ENCODE measurements around the gene SLC39A9.

The SLC39A9 gene

GRCh38 chr14:69451941-69452340 is 53.4 kb downstream of the SLC39A9 start:
- DNase-seq (ENCODE audit: low read depth in 2 of 2), result no peak
- TF ChIP-seq CTCF (IDR thresholded peaks at IDR 0.05; ENCODE audit: low read depth, low read length), result no peak

DNA sequence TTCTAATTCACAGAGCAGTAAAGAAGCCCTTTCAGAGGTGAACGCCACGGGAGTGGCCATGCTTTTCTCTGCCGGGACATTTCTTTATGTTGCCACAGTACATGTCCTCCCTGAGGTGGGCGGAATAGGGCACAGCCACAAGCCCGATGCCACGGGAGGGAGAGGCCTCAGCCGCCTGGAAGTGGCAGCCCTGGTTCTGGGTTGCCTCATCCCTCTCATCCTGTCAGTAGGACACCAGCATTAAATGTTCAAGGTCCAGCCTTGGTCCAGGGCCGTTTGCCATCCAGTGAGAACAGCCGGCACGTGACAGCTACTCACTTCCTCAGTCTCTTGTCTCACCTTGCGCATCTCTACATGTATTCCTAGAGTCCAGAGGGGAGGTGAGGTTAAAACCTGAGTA is 59.9 kb downstream of the SLC39A9 start:
- no peak for DNase-seq (ENCODE audit: low read depth in 2 of 2)
- no peak for TF ChIP-seq CTCF (IDR thresholded peaks at IDR 0.05; ENCODE audit: low read depth, low read length)
- no peak overlapping the region for H3K4me3 ChIP-seq (replicated peaks in 1 of 2; ENCODE audit: low read depth in 2 of 2, low read length in 2 of 2)

More at GRCh38 chr14:69451941-69452340, 53.4 kb downstream of the SLC39A9 start:
- H3K4me3 ChIP-seq (replicated peaks in 1 of 2; ENCODE audit: low read depth in 2 of 2, low read length in 2 of 2), result no peak overlapping the region

- H3K4me3 ChIP-seq (replicated peaks in 1 of 2; ENCODE audit: low read depth in 2 of 2, low read length in 2 of 2), result no peak overlapping the region
Measured at GRCh38 chr14:69459122-69459521, 60.6 kb downstream of the SLC39A9 start.

GRCh38 chr14:69460093-69460701 is 61.7 kb downstream of the SLC39A9 start:
- TF ChIP-seq CTCF (IDR thresholded peaks at IDR 0.05; ENCODE audit: low read depth, low read length), result peak; percentile 80
- DNase-seq (ENCODE audit: low read depth in 2 of 2), result peak; percentile 92 to 94
- H3K4me3 ChIP-seq (replicated peaks in 1 of 2; ENCODE audit: low read depth in 2 of 2, low read length in 2 of 2), result no peak overlapping the region

More at GRCh38 chr14:69459122-69459521, 60.6 kb downstream of the SLC39A9 start:
- no peak for TF ChIP-seq CTCF (IDR thresholded peaks at IDR 0.05; ENCODE audit: low read depth, low read length)
- no peak for DNase-seq (ENCODE audit: low read depth in 2 of 2)

- TF ChIP-seq CTCF (IDR thresholded peaks at IDR 0.05; ENCODE audit: low read depth, low read length), result no peak
- DNase-seq (ENCODE audit: low read depth in 2 of 2), result peak; percentile 9 to 51
- no peak overlapping the region for H3K4me3 ChIP-seq (replicated peaks in 1 of 2; ENCODE audit: low read depth in 2 of 2, low read length in 2 of 2)
Measured at GRCh38 chr14:69464379-69464778, 65.9 kb downstream of the SLC39A9 start.

GRCh38 chr14:69464829-69465228 is 66.3 kb downstream of the SLC39A9 start:
- H3K4me3 ChIP-seq (replicated peaks in 1 of 2; ENCODE audit: low read depth in 2 of 2, low read length in 2 of 2), result no peak overlapping the region
- TF ChIP-seq CTCF (IDR thresholded peaks at IDR 0.05; ENCODE audit: low read depth, low read length), result no peak
- peak; percentile 75 to 78 for DNase-seq (ENCODE audit: low read depth in 2 of 2)

DNA sequence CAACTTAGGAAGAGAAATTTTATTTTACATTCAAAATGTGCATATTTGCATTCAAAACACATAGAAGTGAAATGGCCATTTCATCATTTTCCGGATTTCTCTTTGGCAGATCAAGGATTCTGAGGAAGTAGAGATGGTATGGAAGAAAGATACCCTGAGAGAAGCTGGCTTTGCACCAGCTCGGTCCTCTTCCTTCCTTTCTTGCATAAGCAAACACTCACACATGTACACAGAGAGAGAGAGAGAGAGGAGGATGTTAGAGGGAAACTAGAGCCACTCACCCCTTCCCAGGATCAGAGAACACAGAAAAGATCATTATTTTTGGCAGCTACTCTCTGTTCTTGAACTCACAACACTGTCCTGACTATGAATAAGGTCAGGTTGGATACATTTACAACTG is 70.5 kb downstream of the SLC39A9 start:
- DNase-seq (ENCODE audit: low read depth in 2 of 2), result peak; percentile 21 to 32
- no peak overlapping the region for H3K4me3 ChIP-seq (replicated peaks in 1 of 2; ENCODE audit: low read depth in 2 of 2, low read length in 2 of 2)
- TF ChIP-seq CTCF (IDR thresholded peaks at IDR 0.05; ENCODE audit: low read depth, low read length), result no peak
